Measurements from ENCODE around the gene PLXNA2.
A peak's percentile ranks its signal among the peaks of the same experiment; 100 is the strongest.

Gene PLXNA2

GRCh38 chr1:208029381-208030287, 214.6 kb downstream of the PLXNA2 start:
- peak overlapping the region; percentile 46 for H3K27ac ChIP-seq (ENCODE audit: low read depth, low read length, severe bottlenecking)
- H3K36me3 ChIP-seq (ENCODE audit: control insufficient read depth, insufficient read depth, low read length), result peaks cover 78% of the 10 kb centered on the region
- 82 to 85% methylated on average over 12 of the region's 13 CpGs for WGBS, 2 experiments (ENCODE audit: insufficient coverage in 2 of 2)
- H3K9me3 ChIP-seq (ENCODE audit: control insufficient read depth, low read length), result no peaks in the 10 kb centered on the region
- peaks cover 14% of the 10 kb centered on the region for H3K4me1 ChIP-seq (ENCODE audit: control insufficient read depth, insufficient read depth, low read length, poor library complexity, severe bottlenecking)
- H3K4me3 ChIP-seq (ENCODE audit: extremely low read depth, insufficient read depth, low read length, poor library complexity, severe bottlenecking), result no peak overlapping the region

- Histone ChIP-seq H3K36me3 (ENCODE audit: control insufficient read depth, insufficient read depth, low read length) (peaks cover 69% of the 10 kb centered on the region), H3K4me1 (ENCODE audit: control insufficient read depth, insufficient read depth, low read length, poor library complexity, severe bottlenecking) (peaks cover 14% of the 10 kb centered on the region), H3K27ac (ENCODE audit: low read depth, low read length, severe bottlenecking) (no peak overlapping the region), H3K9me3 (ENCODE audit: control insufficient read depth, low read length) (no peaks in the 10 kb centered on the region), H3K4me3 (ENCODE audit: extremely low read depth, insufficient read depth, low read length, poor library complexity, severe bottlenecking) (no peak overlapping the region)
- WGBS, 2 experiments (ENCODE audit: insufficient coverage in 2 of 2), result 94 to 96% methylated on average over 3 to 5 of the region's 7 CpGs
Measured at GRCh38 chr1:208028526-208028925, 215.7 kb downstream of the PLXNA2 start.

- H3K9me3 ChIP-seq (ENCODE audit: control insufficient read depth, low read length), result no peaks in the 10 kb centered on the region
- H3K4me1 ChIP-seq (ENCODE audit: control insufficient read depth, insufficient read depth, low read length, poor library complexity, severe bottlenecking), result peaks cover 14% of the 10 kb centered on the region
- WGBS, 2 experiments (ENCODE audit: insufficient coverage in 2 of 2), result 93 to 97% methylated on average over 11 of the region's 11 CpGs
- H3K27ac ChIP-seq (ENCODE audit: low read depth, low read length, severe bottlenecking), result no peak overlapping the region
- H3K4me3 ChIP-seq (ENCODE audit: extremely low read depth, insufficient read depth, low read length, poor library complexity, severe bottlenecking), result no peak overlapping the region
- H3K36me3 ChIP-seq (ENCODE audit: control insufficient read depth, insufficient read depth, low read length), result peaks cover 62% of the 10 kb centered on the region
Measured at GRCh38 chr1:208027861-208028260, 216.3 kb downstream of the PLXNA2 start.

- Histone ChIP-seq H3K4me1 (ENCODE audit: control insufficient read depth, insufficient read depth, low read length, poor library complexity, severe bottlenecking) (peaks cover 14% of the 10 kb centered on the region), H3K36me3 (ENCODE audit: control insufficient read depth, insufficient read depth, low read length) (peaks cover 53% of the 10 kb centered on the region), H3K4me3 (ENCODE audit: extremely low read depth, insufficient read depth, low read length, poor library complexity, severe bottlenecking) (no peak overlapping the region), H3K27ac (ENCODE audit: low read depth, low read length, severe bottlenecking) (no peak overlapping the region), H3K9me3 (ENCODE audit: control insufficient read depth, low read length) (no peaks in the 10 kb centered on the region)
- WGBS, 2 experiments (ENCODE audit: insufficient coverage in 2 of 2), result 76 to 81% methylated on average over 11 of the region's 14 CpGs
Measured at GRCh38 chr1:208026880-208027438, 217.2 kb downstream of the PLXNA2 start.

DNA sequence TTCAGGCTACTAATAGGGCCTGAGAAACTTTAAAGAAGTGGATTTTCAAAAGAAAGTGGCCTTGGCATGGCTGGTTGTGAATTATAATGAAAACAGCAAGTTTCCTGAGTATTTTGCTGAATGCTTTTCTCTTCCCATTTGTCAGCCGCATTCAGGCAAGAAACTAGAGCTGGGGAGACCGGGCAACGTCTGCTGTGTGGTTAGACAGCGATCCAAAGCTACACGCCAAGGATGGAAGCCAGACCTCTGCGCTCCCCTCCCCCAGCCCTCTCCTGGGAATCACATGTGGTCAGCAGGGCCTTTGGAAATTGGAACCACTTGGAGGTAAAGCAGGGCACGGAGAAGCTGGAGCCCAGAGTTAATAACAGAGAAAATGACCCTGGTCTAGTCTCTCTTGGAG, 219.2 kb downstream of the PLXNA2 start:
- peaks cover 40% of the 10 kb centered on the region for H3K36me3 ChIP-seq (ENCODE audit: control insufficient read depth, insufficient read depth, low read length)
- H3K9me3 ChIP-seq (ENCODE audit: control insufficient read depth, low read length), result no peaks in the 10 kb centered on the region
- WGBS, 2 experiments (ENCODE audit: insufficient coverage in 2 of 2), result 91 to 98% methylated on average over 5 to 6 of the region's 7 CpGs
- no peak overlapping the region for H3K27ac ChIP-seq (ENCODE audit: low read depth, low read length, severe bottlenecking)
- H3K4me3 ChIP-seq (ENCODE audit: extremely low read depth, insufficient read depth, low read length, poor library complexity, severe bottlenecking), result no peak overlapping the region
- peaks cover 7% of the 10 kb centered on the region for H3K4me1 ChIP-seq (ENCODE audit: control insufficient read depth, insufficient read depth, low read length, poor library complexity, severe bottlenecking)

- Histone ChIP-seq H3K36me3 (ENCODE audit: control insufficient read depth, insufficient read depth, low read length) (peaks cover 38% of the 10 kb centered on the region), H3K4me3 (ENCODE audit: extremely low read depth, insufficient read depth, low read length, poor library complexity, severe bottlenecking) (no peak overlapping the region), H3K27ac (ENCODE audit: low read depth, low read length, severe bottlenecking) (no peak overlapping the region), H3K9me3 (ENCODE audit: control insufficient read depth, low read length) (no peaks in the 10 kb centered on the region), H3K4me1 (ENCODE audit: control insufficient read depth, insufficient read depth, low read length, poor library complexity, severe bottlenecking) (peaks cover under 1% of the 10 kb centered on the region)
- WGBS, 2 experiments (ENCODE audit: insufficient coverage in 2 of 2), result 94 to 100% methylated on average over 2 to 4 of the region's 6 CpGs
Measured at GRCh38 chr1:208024406-208024805, 219.8 kb downstream of the PLXNA2 start.

- no peaks in the 10 kb centered on the region for H3K4me1 ChIP-seq (ENCODE audit: control insufficient read depth, insufficient read depth, low read length, poor library complexity, severe bottlenecking)
- no peak overlapping the region for H3K27ac ChIP-seq (ENCODE audit: low read depth, low read length, severe bottlenecking)
- peaks cover 2% of the 10 kb centered on the region for H3K36me3 ChIP-seq (ENCODE audit: control insufficient read depth, insufficient read depth, low read length)
- H3K4me3 ChIP-seq (ENCODE audit: extremely low read depth, insufficient read depth, low read length, poor library complexity, severe bottlenecking), result no peak overlapping the region
- H3K9me3 ChIP-seq (ENCODE audit: control insufficient read depth, low read length), result no peaks in the 10 kb centered on the region
- no CpG with 5 or more reads among the region's 2 CpGs for WGBS, 2 experiments (ENCODE audit: insufficient coverage in 2 of 2)
Measured at GRCh38 chr1:208019257-208019656, 224.9 kb downstream of the PLXNA2 start.

- Histone ChIP-seq H3K27ac (ENCODE audit: low read depth, low read length, severe bottlenecking) (no peak overlapping the region), H3K4me3 (ENCODE audit: extremely low read depth, insufficient read depth, low read length, poor library complexity, severe bottlenecking) (no peak overlapping the region), H3K4me1 (ENCODE audit: control insufficient read depth, insufficient read depth, low read length, poor library complexity, severe bottlenecking) (no peaks in the 10 kb centered on the region), H3K9me3 (ENCODE audit: control insufficient read depth, low read length) (no peaks in the 10 kb centered on the region), H3K36me3 (ENCODE audit: control insufficient read depth, insufficient read depth, low read length) (no peaks in the 10 kb centered on the region)
- 77 to 81% methylated on average over 6 of the region's 6 CpGs for WGBS, 2 experiments (ENCODE audit: insufficient coverage in 2 of 2)
Measured at GRCh38 chr1:208015255-208015654, 228.9 kb downstream of the PLXNA2 start.

DNA sequence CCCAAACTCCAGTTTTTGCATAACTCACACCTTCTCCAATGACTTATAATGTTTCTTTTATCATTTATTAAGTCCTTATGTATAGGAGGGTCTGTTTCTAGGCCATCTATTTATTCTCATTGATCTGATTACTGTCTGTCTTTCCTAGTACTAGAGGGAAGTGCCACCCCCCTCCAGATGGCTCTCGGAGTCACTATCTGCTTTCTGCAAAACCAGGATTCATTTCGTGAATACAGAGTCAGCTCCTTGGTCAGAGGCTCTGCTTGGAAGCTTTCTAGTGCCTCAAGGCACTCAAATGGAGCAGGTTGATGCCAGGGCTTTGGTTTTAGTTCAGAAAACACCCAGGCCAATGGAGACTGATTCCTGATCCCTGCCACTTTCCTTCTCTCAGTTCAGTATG, 231.0 kb downstream of the PLXNA2 start:
- no peak overlapping the region for H3K27ac ChIP-seq (ENCODE audit: low read depth, low read length, severe bottlenecking)
- 83 to 88% methylated on average over 2 of the region's 2 CpGs for WGBS, 2 experiments (ENCODE audit: insufficient coverage in 2 of 2)
- no peaks in the 10 kb centered on the region for H3K9me3 ChIP-seq (ENCODE audit: control insufficient read depth, low read length)
- H3K4me1 ChIP-seq (ENCODE audit: control insufficient read depth, insufficient read depth, low read length, poor library complexity, severe bottlenecking), result no peaks in the 10 kb centered on the region
- H3K4me3 ChIP-seq (ENCODE audit: extremely low read depth, insufficient read depth, low read length, poor library complexity, severe bottlenecking), result no peak overlapping the region
- H3K36me3 ChIP-seq (ENCODE audit: control insufficient read depth, insufficient read depth, low read length), result no peaks in the 10 kb centered on the region

GRCh38 chr1:208012721-208013120, 231.5 kb downstream of the PLXNA2 start:
- H3K36me3 ChIP-seq (ENCODE audit: control insufficient read depth, insufficient read depth, low read length), result no peaks in the 10 kb centered on the region
- no peaks in the 10 kb centered on the region for H3K4me1 ChIP-seq (ENCODE audit: control insufficient read depth, insufficient read depth, low read length, poor library complexity, severe bottlenecking)
- no peak overlapping the region for H3K27ac ChIP-seq (ENCODE audit: low read depth, low read length, severe bottlenecking)
- H3K9me3 ChIP-seq (ENCODE audit: control insufficient read depth, low read length), result no peaks in the 10 kb centered on the region
- no peak overlapping the region for H3K4me3 ChIP-seq (ENCODE audit: extremely low read depth, insufficient read depth, low read length, poor library complexity, severe bottlenecking)
- no CpG with 5 or more reads among the region's 2 CpGs for whole genome bisulfite sequencing, 2 experiments (ENCODE audit: insufficient coverage in 2 of 2)
